Upper lobe of left lung (tissue), 4 donors: ENCODE measurements around the gene WSB1.

ENCODE experiments used
- CTCF ChIP-seq, 6 experiments: fragments of 450-650 bp in 4 of 6; fragments of 200-600 bp in 2 of 6; sonication (generic) in 2 of 6; IDR thresholded peaks; one replicate each; pipeline ENCODE4 v1.5.1; 2016 to 2019; ENCODE audit warnings: antibody characterized with exemption in 6 of 6
- EP300 ChIP-seq, 4 donors: sonication (generic); formaldehyde crosslinking; IDR thresholded peaks; one replicate each; pipeline ENCODE4 v1.5.1; 2017; ENCODE audit warnings: antibody characterized with exemption in 4 of 4, control low read depth in 2 of 4
- POLR2A ChIP-seq, 4 donors: fragments of 450-650 bp; IDR thresholded peaks; one replicate each; pipeline ENCODE4 v1.5.1; 2016 to 2017; ENCODE audit warnings: antibody characterized with exemption in 4 of 4, mild to moderate bottlenecking in 2 of 4
- POLR2AphosphoS5 ChIP-seq, 2 donors: sonication (generic); formaldehyde crosslinking; IDR thresholded peaks; one replicate each; pipeline ENCODE4 v1.5.1; 2017; ENCODE audit warnings: antibody characterized with exemption in 2 of 2

- no peak for TF ChIP-seq CTCF (IDR thresholded peaks at IDR 0.05)
- TF ChIP-seq EP300 (IDR thresholded peaks at IDR 0.05) = no peak
- TF ChIP-seq POLR2AphosphoS5 (IDR thresholded peaks at IDR 0.05) = no peak
- no peak for TF ChIP-seq POLR2A (IDR thresholded peaks at IDR 0.05)
These were observed 12.5 kb upstream of the WSB1 start for GRCh38 chr17:27281438-27281837.
